ENCODE results near the gene ANKHD1. TPM values are rescaled to one million over a fixed set of nuclear protein-coding genes. Genes with fewer than 3 reads are reported as not detected.
A peak's percentile ranks its signal among the peaks of the same experiment; 100 is the strongest.

The ANKHD1 gene
- total and polyA plus RNA-seq, 2 of the 8 experiments (the other 6 are each of a cell fraction or from before 2014, with no cell fraction given), result 69.9 to 108 TPM

GRCh38 chr5:140469259-140469658 lies 67.6 kb downstream of the ANKHD1 start (continued):
- TF ChIP-seq CHD7 (IDR thresholded peaks at IDR 0.05; ENCODE audit: insufficient replicate concordance, low read length), result no peak
- TF ChIP-seq ATF3 (IDR thresholded peaks at IDR 0.05; ENCODE audit: insufficient read depth, low read depth, low read length), result peak; percentile 62

All from H1 (cell line).